Psoas muscle (tissue), 8 donors: Measurements from ENCODE around the gene SLC25A39. TPM values are rescaled to one million over a fixed set of nuclear protein-coding genes. Genes with fewer than 3 reads are reported as not detected.

Source experiments
- ATAC-seq, 4 donors: fragments of 200-7000 bp; cut with Tn5 transposase; one replicate each; pipeline ENCODE4 v1.9.1; 2020; ENCODE audit warnings: moderate library complexity in 3 of 4, mild to moderate bottlenecking in 2 of 4
- DNase-seq, 2 donors: peaks; one replicate each; pipeline ENCODE4 v3.0.0-alpha.2; 2020
- H3K27ac ChIP-seq: fragments of 200-600 bp; one replicate; pipeline ENCODE4 v1.8.0; 2022
- H3K27me3 ChIP-seq, 3 donors: fragments of 200-600 bp in 1 of 3; one replicate each; pipeline versions ENCODE4 v1.6.1 to v1.8.0; 2013 to 2022; ENCODE audit warnings: low read length in 2 of 3, mild to moderate bottlenecking in 2 of 3, moderate library complexity in 1 of 3; ENCODE audit not compliant: insufficient read depth in 3 of 3
- H3K36me3 ChIP-seq, 2 donors: fragments of 200-600 bp in 1 of 2; one replicate each; pipeline versions ENCODE4 v1.6.1 to v1.8.0; 2013 to 2022; ENCODE audit warnings: low read depth in 1 of 2, mild to moderate bottlenecking in 1 of 2, moderate library complexity in 1 of 2; ENCODE audit not compliant: insufficient read depth in 1 of 2
- H3K4me1 ChIP-seq: fragments of 200-600 bp; one replicate; pipeline ENCODE4 v1.8.0; 2022
- H3K4me3 ChIP-seq: fragments of 200-600 bp; one replicate; pipeline ENCODE4 v1.8.0; 2022; ENCODE audit warnings: mild to moderate bottlenecking
- H3K9me3 ChIP-seq: fragments of 200-600 bp; one replicate; pipeline ENCODE4 v1.8.0; 2022
- CTCF ChIP-seq: fragments of 200-600 bp; IDR thresholded peaks from one replicate; pipeline ENCODE4 v1.8.0; 2022; ENCODE audit warnings: antibody characterized with exemption
- WGBS, 3 donors: extraction: QIAGEN DNeasy Blood & Tissue Kit; methylation state at CpG; one replicate each; pipeline versions ENCODE4 v1.1.6 to v1.1.7; 2013; 5-methylcytosine and 5-hydroxymethylcytosine counted together
- intact Hi-C, 2 donors: fragments of 100-400 bp; cut with DNase I; formaldehyde crosslinking; loops; one replicate each; pipeline versions ENCODE4 v1.11.0 to v1.14.2; 2022
- polyA plus RNA-seq, 3 donors: library from polyadenylated mRNA; stranded (reverse); fragments of 200-250 nt; gene quantifications; one replicate each; pipeline ENCODE4 v1.2.3, GENCODE V29; 2013
- total RNA-seq, 4 donors: library from RNA; stranded (reverse); fragmentation: NEBNext Ultra II Directional in 2 of 4; extraction: Animal tissue kit (Norgen Biotek cat#: 25700) in 2 of 4; gene quantifications; one replicate each; pipeline versions ENCODE4 v1.2.1 to v1.2.4, GENCODE V29; 2021 to 2023
- donor health status: healthy with polysubstance abuse.
- donor health status: DM: no; HTN: no; CAD: no; lungs with moderate emphysema.
- donor health status: Bipolar disorder and iron deficiency.
- donor health status: healthy.
- donor health status: DM: yes; HTN: yes; CAD: no.
- donor health status: DM: no; HTN: no; CAD: no.
- donor health status: DM: no; HTN: no; CAD: no.
- donor health status: DM: yes; HTN: yes; CAD: no.

The SLC25A39 gene
- total and polyA plus RNA-seq, 7 donors = 36.4 to 79.3 (median 42.4) TPM

- Histone ChIP-seq H3K27ac (no peak overlapping the region), H3K9me3 (no peaks in the 10 kb centered on the region), H3K4me1 (peaks cover 4% of the 10 kb centered on the region), H3K27me3 (peaks cover 0 to 11% (median 3%) of the 10 kb centered on the region in 3 donors), H3K36me3 (no peaks in the 10 kb centered on the region), H3K4me3 (no peak overlapping the region)
- no peak for DNase-seq
- 67 to 73% (median 69%) methylated on average over 6 of the region's 6 CpGs for WGBS, 3 donors
- TF ChIP-seq CTCF = no peak
- intact Hi-C loops = no loop called here
- ATAC-seq = no peak
Observed at GRCh38 chr17:44359006-44359405, 34.4 kb upstream of the SLC25A39 start.

- no peak for TF ChIP-seq CTCF
- DNase-seq (no peak), ATAC-seq (no peak)
Observed at GRCh38 chr17:44358066-44358465, 33.4 kb upstream of the SLC25A39 start.

GRCh38 chr17:44356241-44356640 is 31.6 kb upstream of the SLC25A39 start:
- Histone ChIP-seq H3K27ac (no peak overlapping the region), H3K36me3 (peaks cover 0 to 17% of the 10 kb centered on the region in 2 donors), H3K4me1 (no peaks in the 10 kb centered on the region), H3K9me3 (no peaks in the 10 kb centered on the region), H3K4me3 (no peak overlapping the region), H3K27me3 (peaks cover 0 to 1% (median 0%) of the 10 kb centered on the region in 3 donors)
- no peak for DNase-seq
- intact Hi-C loops = no loop called here
- 93 to 94% (median 93%) methylated on average over 11 of the region's 11 CpGs for WGBS, 3 donors
- ATAC-seq = no peak
- no peak for TF ChIP-seq CTCF

More at GRCh38 chr17:44358066-44358465, 33.4 kb upstream of the SLC25A39 start:
- Histone ChIP-seq H3K4me1 (peaks cover 3% of the 10 kb centered on the region), H3K36me3 (no peaks in the 10 kb centered on the region), H3K4me3 (no peak overlapping the region), H3K27me3 (peaks cover 0 to 10% (median 1%) of the 10 kb centered on the region in 3 donors), H3K9me3 (no peaks in the 10 kb centered on the region), H3K27ac (no peak overlapping the region)
- intact Hi-C loops = no loop called here
- WGBS, 3 donors = 90 to 92% (median 91%) methylated on average over 9 of the region's 9 CpGs

GRCh38 chr17:44355642-44356099 is 31.0 kb upstream of the SLC25A39 start:
- Histone ChIP-seq H3K4me1 (no peaks in the 10 kb centered on the region), H3K9me3 (no peaks in the 10 kb centered on the region), H3K4me3 (no peak overlapping the region), H3K27me3 (peaks cover 0 to 1% (median 0%) of the 10 kb centered on the region in 3 donors), H3K36me3 (peaks cover 0 to 22% of the 10 kb centered on the region in 2 donors), H3K27ac (no peak overlapping the region)
- ATAC-seq (no peak), DNase-seq (no peak)
- no peak for TF ChIP-seq CTCF
- intact Hi-C loops = no loop called here
- 84 to 89% (median 86%) methylated on average over 17 of the region's 17 CpGs for WGBS, 3 donors
